Measurements from ENCODE around the gene TULP4. TPM values are rescaled to one million over a fixed set of nuclear protein-coding genes. Genes with fewer than 3 reads are reported as not detected.

The TULP4 gene
- total and polyA plus RNA-seq, 2 of the 8 experiments (the other 6 are each of a cell fraction or from before 2014, with no cell fraction given) = 7.7 to 51.6 TPM

GRCh38 chr6:158328952-158329351, 16.7 kb downstream of the TULP4 start (continued):
- TF ChIP-seq CHD7 (IDR thresholded peaks at IDR 0.05; ENCODE audit: insufficient replicate concordance, low read length) (no peak), BACH1 (IDR thresholded peaks at IDR 0.05; ENCODE audit: low read length) (no peak), TCF12 (IDR thresholded peaks at IDR 0.05; ENCODE audit: low read depth, low read length) (no peak), CBX8 (IDR thresholded peaks at IDR 0.05; ENCODE audit: borderline replicate concordance, low read depth, low read length) (no peak), EZH2 (IDR thresholded peaks at IDR 0.05; ENCODE audit: low read depth, low read length, severe bottlenecking) (no peak), POLR2AphosphoS5 (IDR thresholded peaks at IDR 0.05; ENCODE audit: low read depth, low read length) (no peak), HDAC6 (IDR thresholded peaks at IDR 0.05; ENCODE audit: low read depth, low read length) (no peak), RBBP5 (IDR thresholded peaks at IDR 0.05; ENCODE audit: borderline replicate concordance, low read depth, low read length) (no peak), USF2 (IDR thresholded peaks at IDR 0.05; ENCODE audit: low read length) (no peak), SP1 (IDR thresholded peaks at IDR 0.05; ENCODE audit: low read depth, low read length) (no peak), NRF1 (IDR thresholded peaks at IDR 0.05; ENCODE audit: low read depth, low read length) (no peak), CHD1 (IDR thresholded peaks at IDR 0.05; ENCODE audit: low read depth, low read length) (no peak)
